Measurements from ENCODE around the gene VEGFB.

Gene VEGFB

DNA sequence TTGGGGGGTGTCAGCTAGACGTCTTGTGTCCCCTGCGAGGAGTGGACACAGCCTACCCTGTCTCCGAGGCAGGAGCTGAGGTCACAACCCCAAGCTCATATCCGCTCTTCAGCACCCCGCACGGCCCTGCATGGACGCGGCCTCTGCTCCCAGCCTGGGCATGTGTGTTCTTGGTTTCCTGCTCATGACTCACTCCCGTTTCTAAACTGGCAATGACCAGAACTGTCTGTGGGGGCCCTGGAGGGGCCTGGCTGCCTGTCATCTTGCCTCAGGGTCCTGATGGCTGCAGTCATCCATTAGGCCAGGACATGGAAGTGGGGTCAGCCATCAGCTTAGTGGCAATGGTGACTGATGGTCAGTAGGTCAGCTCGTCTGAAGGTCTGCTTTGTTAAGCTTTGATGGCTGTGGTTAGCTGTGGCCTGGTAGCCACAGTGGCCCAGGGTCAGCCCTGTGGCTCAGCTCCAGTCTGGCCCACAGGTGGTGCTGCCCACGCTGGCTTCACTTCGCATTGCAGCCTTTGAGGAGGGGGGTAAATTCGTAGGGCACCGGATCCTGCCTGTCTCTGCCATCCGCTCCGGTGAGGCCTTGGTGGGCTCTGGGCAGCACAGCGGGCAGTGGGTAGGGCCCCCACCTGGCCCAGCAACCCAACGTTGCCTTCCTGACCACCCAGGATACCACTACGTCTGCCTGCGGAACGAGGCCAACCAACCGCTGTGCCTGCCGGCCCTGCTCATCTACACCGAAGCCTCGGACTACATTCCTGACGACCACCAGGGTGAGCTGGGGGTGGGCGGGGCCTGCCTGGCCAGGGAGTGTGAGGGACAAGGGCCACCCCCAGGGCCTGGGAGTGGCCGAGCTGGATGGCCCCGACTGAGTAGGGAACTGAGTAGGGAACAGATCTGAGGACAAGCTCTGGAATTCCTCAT is 28.9 kb downstream of the VEGFB start:
- DNase-seq = peak; percentile 83

DNA sequence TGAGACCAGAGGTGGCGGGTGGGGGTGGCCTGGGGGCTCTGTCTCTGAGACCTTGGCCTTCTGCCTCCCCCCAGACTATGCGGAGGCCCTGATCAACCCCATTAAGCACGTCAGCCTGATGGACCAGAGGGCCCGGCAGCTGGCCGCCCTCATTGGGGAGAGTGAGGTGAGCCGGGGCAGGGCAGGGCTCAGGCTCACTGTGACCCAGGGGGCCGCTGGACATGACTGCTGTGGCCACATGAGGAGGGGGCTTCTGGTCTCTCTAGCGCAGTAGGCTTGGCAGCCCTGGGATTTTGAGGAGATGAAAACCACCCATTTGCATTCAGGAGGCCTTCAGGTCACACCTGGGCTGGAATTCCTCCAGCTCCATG is 29.5 kb downstream of the VEGFB start:
- DNase-seq = no peak

- peak; percentile 52 for DNase-seq
Observed at GRCh38 chr11:64264371-64264852, 30.0 kb downstream of the VEGFB start.

DNA sequence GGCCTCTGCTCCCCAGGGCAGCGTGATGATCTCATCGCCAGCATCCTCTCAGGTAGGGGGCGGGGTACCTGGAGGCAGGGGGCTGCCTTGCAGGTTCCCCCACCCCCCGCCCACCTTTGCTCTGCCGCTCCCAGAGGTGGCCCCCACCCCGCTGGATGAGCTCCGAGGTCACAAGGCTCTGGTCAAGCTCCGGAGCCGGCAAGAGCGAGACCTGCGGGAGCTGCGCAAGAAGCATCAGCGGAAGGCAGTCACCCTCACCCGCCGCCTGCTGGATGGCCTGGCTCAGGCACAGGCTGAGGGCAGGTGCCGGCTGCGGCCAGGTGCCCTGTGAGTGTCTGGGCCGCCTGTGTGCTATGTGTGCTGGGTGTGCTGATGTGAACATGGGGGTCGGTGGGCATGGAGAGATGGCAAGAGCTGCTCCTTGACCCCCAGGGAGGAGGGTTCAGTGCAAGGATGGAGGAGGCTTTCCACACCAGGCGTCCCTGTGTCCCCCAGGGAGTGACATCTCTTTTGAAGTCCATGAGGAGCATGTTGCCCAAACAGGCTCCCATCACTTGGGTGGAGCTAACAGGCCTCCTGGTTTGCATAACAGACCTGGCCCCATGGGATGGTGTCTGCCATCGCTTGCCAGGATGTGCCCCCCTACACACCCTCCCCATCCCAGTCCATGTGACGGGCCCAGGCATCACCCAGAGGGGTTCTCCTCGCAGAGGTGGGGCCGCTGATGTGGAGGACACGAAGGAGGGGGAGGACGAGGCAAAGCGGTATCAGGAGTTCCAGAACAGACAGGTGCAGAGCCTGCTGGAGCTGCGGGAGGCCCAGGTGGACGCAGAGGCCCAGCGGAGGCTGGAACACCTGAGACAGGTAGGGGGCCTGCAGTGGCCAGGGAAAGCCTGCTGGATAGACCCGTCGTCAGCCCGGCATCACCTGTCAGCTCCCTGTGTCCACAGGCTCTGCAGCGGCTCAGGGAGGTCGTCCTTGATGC is 31.1 kb downstream of the VEGFB start:
- DNase-seq = no peak

- no peak for DNase-seq
Observed at GRCh38 chr11:64266339-64266738, 32.0 kb downstream of the VEGFB start.

DNA sequence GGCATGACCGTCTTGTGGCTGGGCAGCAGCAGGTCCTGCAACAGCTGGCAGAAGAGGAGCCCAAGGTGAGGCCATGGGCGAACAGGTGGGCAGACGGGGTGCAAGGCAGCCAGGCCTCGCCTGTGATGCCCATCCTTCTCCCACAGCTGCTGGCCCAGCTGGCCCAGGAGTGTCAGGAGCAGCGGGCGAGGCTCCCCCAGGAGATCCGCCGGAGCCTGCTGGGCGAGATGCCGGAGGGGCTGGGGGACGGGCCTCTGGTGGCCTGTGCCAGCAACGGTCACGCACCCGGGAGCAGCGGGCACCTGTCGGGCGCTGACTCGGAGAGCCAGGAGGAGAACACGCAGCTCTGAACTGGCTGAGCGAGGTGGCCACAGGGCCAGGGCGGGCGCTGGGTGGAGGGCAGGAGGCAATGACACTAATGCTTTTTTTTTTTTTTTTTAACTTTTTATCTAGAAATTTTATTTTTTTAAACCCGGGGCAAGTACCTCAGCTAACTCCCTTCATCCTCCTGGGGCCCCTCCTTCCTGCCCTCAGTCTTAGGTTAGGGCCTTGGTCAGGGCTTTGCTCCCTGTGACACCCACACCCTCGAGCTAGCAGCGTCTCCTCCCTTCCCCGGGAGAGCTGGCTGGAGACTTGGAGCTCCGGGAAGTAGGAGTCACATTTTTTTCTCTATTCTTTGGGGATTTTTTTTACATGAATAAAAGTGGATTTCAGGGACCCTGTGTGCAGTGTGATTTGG is 33.0 kb downstream of the VEGFB start:
- DNase-seq = no peak

GRCh38 chr11:64268025-64268892 is 33.9 kb downstream of the VEGFB start:
- DNase-seq = no peak

DNA sequence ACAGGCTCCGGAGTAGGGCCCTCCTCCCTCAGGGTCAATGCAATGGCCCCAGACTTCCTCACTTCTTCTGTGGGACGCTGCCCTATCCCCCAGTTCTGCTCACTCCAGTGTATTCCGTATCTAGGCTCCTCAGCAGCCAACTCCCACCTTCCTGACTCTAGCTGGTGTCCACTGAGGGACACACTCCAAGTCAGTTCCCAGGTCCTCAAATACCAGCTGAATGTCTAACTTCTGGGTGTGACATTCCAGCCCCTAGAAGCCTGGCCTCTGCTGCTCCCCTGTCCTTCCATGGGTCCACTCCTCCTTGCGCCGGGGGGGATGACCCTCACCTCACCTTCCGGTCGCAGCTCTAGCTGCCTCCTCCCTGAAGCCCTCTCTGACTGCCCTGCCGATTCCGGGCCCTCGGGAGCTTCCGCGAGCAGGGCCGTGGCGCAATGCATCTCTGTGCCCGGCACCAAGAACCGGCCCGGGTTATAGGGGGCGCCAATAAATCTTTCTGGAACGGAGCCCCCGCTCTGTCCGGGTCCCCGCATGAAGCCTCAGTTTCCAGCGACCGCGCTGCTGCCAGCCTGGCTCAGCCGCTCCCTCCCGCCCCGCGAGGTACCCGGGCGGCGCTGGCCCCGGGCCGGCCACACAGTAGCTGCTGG is 34.6 kb downstream of the VEGFB start:
- no peak for DNase-seq

DNA sequence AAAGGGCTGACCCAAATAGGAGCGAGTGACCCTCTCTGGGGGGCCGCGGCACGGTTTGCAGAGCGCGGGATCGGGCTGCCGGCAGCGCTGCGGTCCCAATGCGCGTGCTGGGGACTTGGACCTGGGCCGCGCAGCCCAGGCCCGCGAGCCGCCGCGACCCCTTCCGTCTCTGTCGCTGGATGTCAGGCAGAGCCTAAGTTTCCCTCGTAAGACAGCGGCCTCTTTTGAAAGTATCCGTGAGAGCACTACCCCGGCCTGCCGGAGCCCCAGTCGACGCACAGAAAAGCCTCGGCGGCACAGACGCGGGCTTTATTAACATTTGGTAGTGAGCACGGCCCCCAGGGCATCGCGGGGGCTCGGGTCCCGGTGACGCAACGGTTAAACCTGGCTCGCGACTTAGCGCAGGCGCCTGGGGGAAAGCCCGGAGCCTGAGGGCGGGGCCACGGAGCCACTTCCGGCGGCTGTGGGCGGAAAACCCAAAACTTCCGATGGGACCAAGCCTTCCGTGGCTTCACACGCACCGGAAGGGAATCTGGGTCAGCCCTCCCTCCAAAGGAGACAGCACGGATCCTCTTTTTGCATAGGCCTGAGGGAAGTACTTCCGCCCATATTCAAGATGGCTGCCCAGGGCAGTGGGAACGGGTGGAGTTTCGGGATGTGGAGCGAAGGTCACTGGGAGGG is 35.3 kb downstream of the VEGFB start:
- peak; percentile 99 for DNase-seq

- DNase-seq = no peak
Observed at GRCh38 chr11:64275031-64275800, 40.8 kb downstream of the VEGFB start.

DNA sequence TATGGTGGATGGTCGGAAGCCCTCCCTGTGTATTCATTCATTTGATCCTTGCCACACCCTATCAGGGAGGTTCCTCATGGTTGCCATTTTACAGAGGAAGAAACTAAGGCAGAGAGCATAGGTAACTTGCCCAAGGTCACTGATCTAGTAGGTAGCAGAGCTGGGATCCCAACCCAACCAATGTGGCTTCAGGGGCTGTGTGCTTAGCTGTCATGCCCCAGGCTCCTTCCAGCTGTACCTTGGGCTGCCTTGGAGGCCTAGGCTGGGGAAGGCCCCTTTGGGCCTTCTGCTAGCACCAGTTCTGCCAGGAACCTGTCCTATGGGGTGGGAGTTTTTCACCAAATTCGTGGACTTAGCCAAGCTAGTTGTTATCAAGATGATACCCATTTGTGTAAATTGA is 41.5 kb downstream of the VEGFB start:
- DNase-seq = no peak

DNA sequence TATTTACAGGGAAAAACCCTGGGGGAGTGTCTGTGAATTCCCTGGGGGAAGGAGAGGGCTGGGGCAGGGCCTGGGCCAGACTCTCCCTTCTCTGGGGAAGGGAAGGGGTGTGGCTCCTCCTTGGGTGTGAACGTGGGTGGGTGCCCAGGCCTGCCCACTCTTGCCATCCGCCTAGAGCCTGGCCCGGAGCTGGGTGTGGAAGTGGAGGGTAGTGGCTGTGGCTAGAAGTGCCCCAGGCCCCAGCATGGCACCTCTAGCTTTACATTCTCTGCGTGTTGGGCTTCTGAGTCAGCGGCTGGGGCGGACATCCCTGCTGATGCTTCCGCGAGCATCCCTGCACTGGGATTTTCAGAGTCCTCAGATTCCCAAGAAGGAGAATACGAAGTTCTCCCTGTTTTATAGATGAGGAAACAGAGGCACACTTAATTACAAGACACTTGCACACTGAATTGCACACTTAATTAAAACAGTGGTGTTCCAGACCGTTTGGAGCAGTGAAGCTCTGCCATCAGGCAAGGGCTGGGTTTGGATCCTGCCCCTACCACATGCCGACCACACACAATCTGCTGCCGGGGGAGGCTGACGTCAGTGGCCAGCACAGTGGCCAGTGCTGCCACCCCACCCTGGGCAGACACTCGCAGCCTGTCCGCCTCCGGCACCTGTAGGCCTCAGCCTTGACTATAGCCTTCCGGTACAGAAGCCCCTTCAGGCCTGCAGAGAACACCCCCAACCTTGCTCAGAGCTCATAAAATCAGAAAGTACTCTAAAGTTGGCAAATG is 42.5 kb downstream of the VEGFB start:
- no peak for DNase-seq

DNA sequence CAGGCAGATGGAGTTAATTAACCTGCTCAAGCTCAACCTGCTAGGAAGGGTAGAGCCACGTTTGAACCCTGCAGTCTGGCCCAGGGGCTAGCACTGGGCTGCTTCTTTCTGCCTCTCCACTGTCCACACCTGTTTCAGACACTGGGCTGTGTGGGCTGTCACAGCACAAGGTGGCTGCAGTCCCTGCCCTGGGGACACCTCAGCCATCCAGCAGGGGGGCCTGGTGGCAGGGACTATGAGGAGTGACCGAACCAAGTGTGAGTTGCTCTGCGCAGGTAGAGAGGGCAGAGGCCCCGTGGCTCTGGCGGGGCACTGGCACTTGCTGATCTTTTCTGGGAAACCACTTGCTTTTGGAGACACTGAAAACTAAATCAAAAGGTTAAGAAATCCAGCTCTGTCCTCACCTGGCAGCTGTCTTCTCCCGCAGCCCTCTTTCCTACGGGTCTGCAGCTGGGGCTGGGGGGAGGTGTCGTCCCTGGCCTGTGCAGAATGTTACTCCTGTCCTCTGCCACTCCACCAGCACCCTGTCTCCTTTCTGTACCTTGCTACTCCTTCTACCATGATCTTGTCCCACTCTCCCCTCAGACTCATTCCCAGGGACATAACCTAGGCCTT is 44.3 kb downstream of the VEGFB start:
- DNase-seq = no peak

DNA sequence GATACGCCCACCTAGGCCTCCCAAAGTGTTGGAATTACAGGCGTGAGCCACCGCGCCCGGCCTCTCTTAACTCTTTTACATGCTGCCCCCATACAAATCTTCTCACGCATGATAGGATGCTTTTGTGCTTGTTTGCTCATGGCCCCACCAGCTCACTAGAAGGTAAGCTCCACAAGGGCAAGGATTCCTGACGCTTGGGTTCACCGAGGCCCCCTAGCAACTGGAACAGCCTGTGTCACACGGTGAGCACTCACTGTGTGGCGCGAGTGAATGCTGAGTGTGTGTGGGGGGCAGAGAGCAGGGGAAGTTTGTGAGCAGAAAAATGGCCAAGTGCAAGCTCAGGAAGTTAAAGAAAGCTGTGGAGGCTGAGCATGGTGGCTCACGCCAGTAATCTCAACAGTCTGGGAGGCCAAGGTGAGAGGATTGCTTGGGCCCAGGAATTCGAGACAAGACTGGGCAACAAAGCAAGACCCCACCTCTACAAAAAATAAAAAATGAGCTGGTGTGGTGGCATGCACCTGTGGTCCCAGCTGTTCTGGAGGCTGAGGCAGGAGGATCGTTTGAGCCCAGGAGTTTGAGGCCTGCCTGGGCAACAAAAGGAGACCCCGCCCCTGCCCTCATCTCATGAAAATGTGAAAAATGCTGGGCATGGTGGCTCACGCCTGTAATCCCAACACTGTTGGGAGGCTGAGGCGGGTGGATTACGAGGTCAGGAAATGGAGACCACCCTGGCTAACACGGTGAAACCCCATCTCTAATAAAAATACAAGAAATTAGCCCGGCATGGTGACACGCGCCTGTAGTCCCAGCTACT is 47.8 kb downstream of the VEGFB start:
- no peak for DNase-seq

- no peak for DNase-seq
Observed at GRCh38 chr11:64283092-64283491, 48.7 kb downstream of the VEGFB start.

DNA sequence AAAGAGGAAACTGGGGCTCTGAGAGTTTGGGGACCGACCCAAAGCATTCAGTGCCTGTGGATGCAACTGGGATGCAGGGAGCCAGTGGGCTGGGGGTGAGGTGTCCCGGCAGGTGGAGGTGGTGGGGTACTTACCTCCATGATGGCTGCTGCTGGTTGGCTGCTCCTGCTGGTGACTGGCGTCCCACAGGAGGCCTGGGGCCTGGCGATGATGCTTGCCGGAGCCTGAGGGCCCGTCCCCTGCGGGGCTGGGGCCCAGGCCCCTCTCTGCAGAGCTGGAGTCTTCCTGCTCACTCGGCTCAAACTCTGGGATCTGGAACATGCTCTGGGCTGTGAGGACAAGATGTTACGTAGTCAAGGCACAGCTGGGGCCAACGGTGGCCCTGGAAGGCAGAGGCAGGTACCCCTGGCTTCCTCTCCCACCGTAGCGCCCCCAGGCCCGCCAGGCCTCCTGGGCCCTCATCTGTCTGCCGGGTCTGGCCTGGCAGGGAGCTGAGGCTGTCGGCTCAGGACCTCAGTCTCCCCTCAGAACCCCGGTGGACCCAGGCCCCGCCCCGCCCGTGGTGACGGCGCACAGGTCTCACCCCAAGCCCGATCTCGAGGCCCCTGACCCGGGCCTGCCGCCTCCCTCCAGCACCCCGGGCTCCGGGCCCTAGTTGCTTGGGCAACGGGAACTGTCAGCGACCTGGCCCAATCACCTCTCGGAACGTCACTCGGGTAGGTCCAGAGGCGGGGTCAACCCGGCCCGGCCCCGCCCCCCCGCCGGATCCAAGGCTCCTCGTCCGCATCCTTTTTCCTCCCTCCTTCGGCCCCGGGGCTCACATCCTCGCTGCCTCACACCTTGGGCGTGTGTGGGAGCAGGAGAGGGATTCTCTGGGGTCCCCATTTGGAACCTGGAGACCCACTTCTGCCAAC is 49.9 kb downstream of the VEGFB start, which contains the start of gene BAD:
TSS of gene BAD (minus strand) at position 618 of the 914 bp plus-strand sequence. CDS start at position 321, 297 bp downstream.
- DNase-seq = peak; percentile 97

Data from retina (tissue), 1 donor.